HG02642 (cell line): Measurements from ENCODE around the gene PRODH2.

ENCODE experiments used
- ATAC-seq: cut with Tn5 transposase; IDR thresholded peaks from one replicate; pipeline ENCODE4 v1.9.1; 2021; ENCODE audit warnings: mild to moderate bottlenecking; ENCODE audit not compliant: unreplicated experiment, poor library complexity

Gene PRODH2

GRCh38 chr19:35764432-35765315, 48.0 kb downstream of the PRODH2 start:
- no peak for ATAC-seq

GRCh38 chr19:35760711-35761349, 51.8 kb downstream of the PRODH2 start:
- no peak for ATAC-seq

DNA sequence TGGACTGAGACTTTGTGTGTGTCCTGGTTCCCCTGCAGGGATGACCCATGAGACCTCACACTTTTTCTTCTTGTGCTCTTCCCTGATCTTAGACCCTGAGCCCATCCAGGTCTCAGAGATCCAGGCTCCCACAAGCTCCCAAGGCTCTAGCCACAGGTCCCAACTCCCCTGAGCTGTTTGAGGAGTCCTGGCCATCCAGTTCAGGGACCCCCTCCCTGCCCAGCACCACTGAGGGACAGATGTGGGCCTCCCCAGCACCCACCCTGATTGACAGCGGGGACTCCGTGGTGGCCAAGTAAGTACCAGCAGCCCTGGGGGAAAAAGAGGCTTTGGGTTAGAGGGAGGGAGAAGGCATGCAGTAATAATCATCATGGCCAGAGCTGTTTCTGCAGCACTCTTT, 52.9 kb downstream of the PRODH2 start:
- no peak for ATAC-seq

DNA sequence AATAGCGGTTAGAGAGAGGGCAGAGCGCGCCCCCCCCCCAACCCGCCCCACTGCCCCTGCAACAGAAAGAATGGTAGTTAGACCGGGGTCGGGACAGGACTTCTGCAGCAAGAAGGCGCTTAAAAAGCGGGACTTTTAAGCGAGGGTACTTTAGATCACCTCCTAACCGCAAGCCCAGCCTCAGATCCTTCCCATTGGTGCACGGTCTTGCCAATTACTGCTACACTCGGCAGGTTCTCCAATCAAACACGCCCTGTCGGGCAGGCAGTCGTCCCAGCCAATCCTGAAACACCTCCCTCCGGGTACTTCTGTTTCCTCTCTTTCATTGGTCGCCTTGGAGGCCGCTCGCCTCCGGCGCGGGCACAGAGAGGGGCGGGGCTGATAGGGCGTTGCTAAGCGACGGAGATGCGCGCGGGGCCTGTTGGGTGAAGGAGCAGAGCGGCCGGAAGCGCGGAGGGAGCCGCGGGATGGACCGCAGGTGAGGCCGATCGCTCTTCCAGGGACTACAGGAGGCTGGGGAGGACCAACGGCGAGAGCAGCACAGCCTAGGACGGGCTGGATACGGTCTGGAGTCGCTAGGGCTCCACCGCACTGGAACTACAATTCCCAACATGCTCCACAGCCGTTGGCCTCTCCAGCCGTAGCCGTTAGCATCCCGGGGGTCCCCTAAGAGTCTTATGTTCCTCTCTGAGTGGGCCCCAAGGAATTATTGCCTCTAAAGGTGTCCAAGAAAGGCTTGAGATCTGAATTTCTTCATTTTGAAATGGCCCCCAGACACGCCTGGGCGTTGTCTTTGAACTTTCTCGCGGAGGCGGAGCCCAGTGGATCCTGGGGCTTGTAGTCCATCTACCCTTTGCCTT, 54.7 kb downstream of the PRODH2 start, which contains the start of gene PROSER3:
Gene PROSER3 (plus strand): TSS at position 428 of the 860 bp plus-strand sequence. CDS start 40 bp downstream, at position 468.
- peak; percentile 95 for ATAC-seq

GRCh38 chr19:35757231-35757748, 55.4 kb downstream of the PRODH2 start:
- ATAC-seq, result no peak

DNA sequence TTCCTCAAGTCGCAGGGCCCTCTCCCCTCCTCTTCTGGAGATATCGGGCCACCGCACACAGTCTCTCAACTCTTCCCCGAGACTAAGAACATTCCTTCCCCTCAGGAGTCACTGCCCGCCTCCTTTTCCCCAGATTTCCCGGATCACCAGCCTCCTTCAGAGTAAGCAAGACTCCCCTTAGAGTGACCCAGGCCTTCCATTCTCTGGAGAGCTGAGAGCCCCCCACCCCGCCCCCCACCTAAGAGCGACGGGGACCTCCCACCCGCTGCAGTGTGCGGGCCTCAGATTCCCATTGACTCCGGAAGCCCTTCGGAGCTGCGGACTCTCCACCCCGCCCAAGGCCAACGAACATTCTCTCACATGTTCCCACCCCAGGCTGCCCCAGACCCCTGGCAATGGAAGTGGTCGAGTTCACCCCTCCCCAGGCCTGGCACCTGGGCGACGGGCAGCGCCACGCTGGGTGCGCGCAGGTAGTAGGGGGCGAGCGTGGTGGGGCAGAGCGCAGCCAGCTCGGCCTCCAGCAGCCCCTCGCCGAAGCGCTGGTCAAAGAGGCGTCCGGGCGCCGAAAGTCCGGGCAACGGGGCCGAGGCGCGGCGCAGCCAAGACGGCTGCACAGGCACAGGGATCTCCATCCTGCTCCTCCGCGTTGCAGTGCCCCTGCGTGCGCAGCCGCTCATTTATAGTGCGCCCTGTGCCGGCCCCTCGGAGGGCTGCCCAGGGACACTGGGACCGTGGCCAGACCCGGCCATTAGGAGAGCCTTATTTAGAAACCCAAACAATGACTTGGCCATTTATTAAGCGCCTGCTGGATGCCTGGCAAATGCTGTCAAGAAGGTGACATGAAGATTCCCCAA, 56.0 kb downstream of the PRODH2 start, which contains the start of gene HSPB6:
Gene HSPB6 (minus strand): TSS at position 653 of the 854 bp plus-strand sequence. CDS start 21 bp downstream, at position 632.
- no peak for ATAC-seq

DNA sequence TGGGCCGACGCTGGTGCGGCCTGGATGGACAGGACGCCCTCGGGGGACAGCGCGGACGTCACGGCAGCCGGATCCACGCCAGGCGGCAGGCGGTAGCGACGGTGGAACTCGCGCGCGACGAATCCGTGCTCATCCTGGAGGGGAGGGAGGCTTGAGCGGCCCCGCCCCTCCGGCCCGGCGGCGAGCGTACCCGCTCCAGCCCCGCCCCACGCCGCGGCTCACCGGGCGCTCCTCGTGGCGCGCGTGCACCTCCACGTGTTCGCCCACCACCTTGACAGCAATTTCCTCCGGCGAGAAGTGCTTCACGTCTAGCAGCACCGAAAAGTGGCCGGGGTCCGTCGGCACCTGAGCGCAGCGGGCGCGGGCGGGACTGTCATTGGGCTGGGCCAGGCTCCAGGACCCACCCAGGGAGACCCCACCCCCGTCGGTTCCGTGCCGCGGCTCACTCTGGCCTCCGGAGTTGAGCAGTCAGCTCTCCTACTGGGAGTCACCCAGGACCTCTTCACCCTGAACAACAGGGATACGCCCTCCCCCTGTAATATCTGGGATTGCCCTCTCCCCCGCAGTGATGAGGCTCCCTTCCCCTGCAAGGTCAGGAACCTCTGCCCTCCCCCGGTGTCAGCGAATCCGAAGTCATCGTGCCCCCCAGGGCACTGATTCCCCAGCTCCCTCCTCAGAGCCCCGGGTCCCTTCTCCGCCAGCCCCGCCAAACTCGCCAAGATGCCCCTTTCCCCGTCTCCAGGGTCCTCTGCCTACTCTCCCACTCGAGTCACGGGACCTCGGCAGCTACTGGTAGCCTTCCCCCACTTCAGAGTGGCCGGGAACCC, 56.9 kb downstream of the PRODH2 start:
- no peak for ATAC-seq

- ATAC-seq, result no peak
These were observed 57.5 kb downstream of the PRODH2 start for GRCh38 chr19:35755131-35755549.

DNA sequence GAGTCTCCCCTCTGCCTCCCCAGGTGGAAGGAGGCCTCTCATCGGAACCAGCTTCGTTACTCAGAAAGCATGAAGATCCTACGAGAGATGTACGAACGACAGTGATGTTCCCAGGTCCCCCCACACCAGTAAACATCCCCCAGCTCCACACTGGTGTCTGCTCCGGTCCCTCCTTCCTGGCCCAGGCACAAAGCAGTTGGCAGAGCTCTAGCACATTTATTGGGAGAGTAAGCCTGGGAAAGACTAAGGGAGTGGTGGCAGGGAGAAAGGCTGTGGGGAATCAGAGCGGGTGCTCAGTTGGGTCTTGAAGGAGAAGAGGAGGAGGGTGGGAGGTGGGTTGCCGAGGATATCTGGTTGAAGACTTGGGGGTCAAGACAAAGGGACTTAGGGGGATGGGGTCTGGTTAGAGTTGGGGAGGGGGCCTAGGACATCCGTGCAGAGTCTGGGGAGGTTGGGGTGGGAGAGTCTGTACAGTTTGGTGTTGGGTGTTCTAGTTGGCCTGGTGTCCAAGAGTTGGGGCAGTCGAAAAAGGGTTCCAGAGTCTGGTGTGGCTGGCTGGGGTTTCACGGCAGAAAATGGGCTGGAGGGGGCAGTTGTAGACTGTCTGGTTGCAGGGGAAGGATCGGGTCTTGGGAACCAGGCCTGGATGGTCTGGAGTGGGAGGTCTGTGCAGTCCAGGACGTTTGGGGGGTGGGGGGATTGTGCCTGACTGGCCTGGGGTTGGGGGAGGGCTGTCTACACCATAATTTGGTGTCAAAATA, 58.1 kb downstream of the PRODH2 start:
- ATAC-seq, result no peak

DNA sequence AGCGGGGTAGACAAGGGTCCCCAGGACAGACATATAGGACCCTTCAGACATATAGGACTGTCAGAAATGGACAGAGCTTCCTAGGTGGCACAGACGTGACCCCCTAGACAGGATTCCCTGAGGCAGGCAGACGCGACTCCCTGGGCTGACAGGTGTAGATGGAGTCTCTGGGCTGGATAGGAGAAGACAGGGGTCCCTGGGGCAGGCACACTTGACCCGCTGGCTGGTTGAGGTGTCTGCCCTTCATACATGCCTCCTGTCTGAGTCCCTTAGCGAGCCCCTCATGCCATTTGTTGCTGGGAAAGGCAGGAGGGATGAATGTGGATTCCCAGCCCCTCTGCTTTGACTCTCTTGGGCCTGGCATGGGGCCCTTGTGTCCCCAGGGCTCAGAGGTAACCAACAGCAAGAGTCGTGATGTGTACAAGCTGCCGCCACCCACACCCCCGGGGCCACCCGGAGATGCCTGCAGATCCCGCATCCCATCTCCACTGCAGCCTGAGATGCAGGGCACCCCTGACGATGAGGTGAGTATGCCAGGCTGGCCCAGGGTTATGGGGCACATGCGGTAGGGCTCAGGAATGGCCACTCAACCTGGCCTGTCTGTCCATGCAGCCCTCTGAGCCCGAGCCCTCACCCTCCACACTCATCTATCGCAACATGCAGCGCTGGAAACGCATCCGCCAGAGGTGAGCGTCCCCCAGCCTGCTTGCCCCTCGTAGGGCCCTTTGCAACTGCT, 58.8 kb downstream of the PRODH2 start:
- ATAC-seq, result no peak

GRCh38 chr19:35752746-35753350, 59.8 kb downstream of the PRODH2 start:
- ATAC-seq, result no peak

DNA sequence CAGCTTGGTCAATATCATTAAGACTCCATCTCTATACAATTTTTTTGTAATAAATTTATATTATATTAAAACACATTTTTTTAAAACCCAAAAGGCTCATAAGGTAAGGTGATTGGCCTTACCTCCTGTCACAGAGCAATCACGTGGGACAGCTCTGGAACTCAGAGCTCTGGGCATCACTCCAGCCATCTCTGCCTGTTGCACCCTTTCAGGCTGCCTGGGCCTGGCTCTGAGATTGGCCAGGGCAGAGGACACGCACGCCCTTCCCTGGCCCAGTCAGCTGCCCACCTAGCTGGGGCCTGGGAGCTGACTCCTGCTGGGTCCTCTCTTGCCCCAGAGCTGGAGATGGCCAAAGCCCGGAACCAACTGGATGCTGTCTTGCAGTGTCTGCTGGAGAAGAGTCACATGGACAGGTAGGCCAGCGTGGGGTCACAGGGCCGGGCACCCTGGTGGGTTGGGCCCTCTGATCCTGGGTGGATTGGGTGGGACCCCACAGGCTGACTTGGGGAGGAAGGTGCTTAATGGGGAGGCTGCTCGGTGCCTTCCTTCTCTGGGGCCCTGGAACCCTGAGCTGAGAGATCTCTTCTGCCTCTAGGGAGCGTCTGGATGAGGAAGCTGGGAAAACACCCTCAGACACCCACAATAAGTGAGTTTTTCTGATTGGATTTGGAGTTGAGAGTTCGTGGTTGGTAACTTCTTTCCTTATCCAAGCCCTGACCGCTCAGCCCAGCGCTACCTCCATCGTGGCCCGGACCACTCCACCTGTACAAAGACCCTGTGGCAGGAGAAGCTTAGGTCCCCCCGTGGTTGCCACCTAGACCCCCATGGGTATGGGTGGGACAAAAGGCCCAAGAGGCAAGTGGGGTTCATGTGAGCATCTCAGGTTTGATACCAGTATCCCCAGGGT, 60.6 kb downstream of the PRODH2 start:
- ATAC-seq, result no peak

- ATAC-seq, result no peak
These were observed 62.5 kb downstream of the PRODH2 start for GRCh38 chr19:35750167-35750566.
